ENCODE results near the gene RICTOR.

RICTOR gene

GRCh38 chr5:39079147-39079546 lies 4.9 kb upstream of the RICTOR start:
- ATAC-seq = no peak

More at GRCh38 chr5:39079147-39079546, 4.9 kb upstream of the RICTOR start:
- TF ChIP-seq BACH2 (CRISPR knock-in tag; IDR thresholded peaks at IDR 0.05; ENCODE audit: borderline replicate concordance) (no peak), ARNTL (CRISPR knock-in tag; IDR thresholded peaks at IDR 0.05; ENCODE audit: borderline replicate concordance, low read depth) (no peak), PATZ1 (CRISPR knock-in tag; IDR thresholded peaks at IDR 0.05; ENCODE audit: borderline replicate concordance) (no peak), ZNF70 (CRISPR knock-in tag; IDR thresholded peaks at IDR 0.05) (no peak), TCF4 (CRISPR knock-in tag; IDR thresholded peaks at IDR 0.05; ENCODE audit: borderline replicate concordance) (no peak), POU6F1 (CRISPR knock-in tag; IDR thresholded peaks at IDR 0.05; ENCODE audit: borderline replicate concordance, low read depth) (no peak), CSRNP3 (CRISPR knock-in tag; IDR thresholded peaks at IDR 0.05) (no peak), TSHZ2 (CRISPR knock-in tag; IDR thresholded peaks at IDR 0.05) (no peak), ZFP3 (CRISPR knock-in tag; IDR thresholded peaks at IDR 0.05) (no peak), TOX (CRISPR knock-in tag; IDR thresholded peaks at IDR 0.05; ENCODE audit: borderline replicate concordance) (no peak), ZC3H10 (CRISPR knock-in tag; IDR thresholded peaks at IDR 0.05) (no peak), ZFP30 (CRISPR knock-in tag; IDR thresholded peaks at IDR 0.05) (no peak), ZNF8 (CRISPR knock-in tag; IDR thresholded peaks at IDR 0.05) (no peak), GLIS3 (CRISPR knock-in tag; IDR thresholded peaks at IDR 0.05) (no peak), ESRRG (CRISPR knock-in tag; IDR thresholded peaks at IDR 0.05) (no peak), CREB5 (CRISPR knock-in tag; IDR thresholded peaks at IDR 0.05; ENCODE audit: low read depth) (no peak)

Data from SK-N-SH treated with all-trans-retinoic acid at 6 μM for 48 hours (cell line).